Mesenteric fat pad (tissue), 1 donor: Measurements from ENCODE around the gene PRDM16. TPM values are rescaled to one million over a fixed set of nuclear protein-coding genes. Genes with fewer than 3 reads are reported as not detected.
"Not testable (repeated sequence)": the region's sequence is repeated elsewhere in the genome, so short reads cannot be mapped to it uniquely, and the experiment has no call there.

ENCODE experiments used
- DNase-seq: peaks from one replicate; pipeline ENCODE4 v3.0.0-alpha.2; 2020; ENCODE audit warnings: low spot score
- total RNA-seq: library from RNA; stranded (reverse); fragmentation: NEBNext Ultra II Directional; extraction: Animal tissue kit (Norgen Biotek cat#: 25700); gene quantifications from one replicate; pipeline ENCODE4 v1.2.1, GENCODE V29; 2021
- donor health status: DM: yes; HTN: yes; CAD: no.

PRDM16 gene
- total RNA-seq, 1 donor from 2014 or later: 3.9 TPM

- DNase-seq: no peak
These were observed 90.1 kb downstream of the PRDM16 start for GRCh38 chr1:3159121-3159520.

GRCh38 chr1:3159996-3160395 lies 91.0 kb downstream of the PRDM16 start:
- no peak for DNase-seq

GRCh38 chr1:3160647-3161145 lies 91.7 kb downstream of the PRDM16 start:
- DNase-seq: no peak

GRCh38 chr1:3161176-3161840 lies 92.3 kb downstream of the PRDM16 start:
- DNase-seq: no peak

- no peak for DNase-seq
These were observed 93.4 kb downstream of the PRDM16 start for GRCh38 chr1:3162322-3162882.

- no peak for DNase-seq
These were observed 94.4 kb downstream of the PRDM16 start for GRCh38 chr1:3163356-3163755.

- no peak for DNase-seq
These were observed 95.7 kb downstream of the PRDM16 start for GRCh38 chr1:3164671-3165070.

GRCh38 chr1:3165189-3165588 lies 96.2 kb downstream of the PRDM16 start:
- DNase-seq: not testable (repeated sequence)

- no peak for DNase-seq
These were observed 97.4 kb downstream of the PRDM16 start for GRCh38 chr1:3166206-3166918.

GRCh38 chr1:3167255-3167654 lies 98.3 kb downstream of the PRDM16 start:
- no peak for DNase-seq

GRCh38 chr1:3168678-3169077 lies 99.7 kb downstream of the PRDM16 start:
- no peak for DNase-seq

- no peak for DNase-seq
These were observed 100.8 kb downstream of the PRDM16 start for GRCh38 chr1:3169665-3170356.

- DNase-seq: no peak
These were observed 101.8 kb downstream of the PRDM16 start for GRCh38 chr1:3170561-3171453.

GRCh38 chr1:3171761-3172160 lies 102.8 kb downstream of the PRDM16 start:
- no peak for DNase-seq

- DNase-seq: no peak
These were observed 103.7 kb downstream of the PRDM16 start for GRCh38 chr1:3172431-3173380.

GRCh38 chr1:3173381-3173980 lies 104.5 kb downstream of the PRDM16 start:
- DNase-seq: no peak

- no peak for DNase-seq
These were observed 105.7 kb downstream of the PRDM16 start for GRCh38 chr1:3174487-3175247.

GRCh38 chr1:3175486-3175885 lies 106.5 kb downstream of the PRDM16 start:
- DNase-seq: no peak
